ENCODE results near the gene CCM2L.

- TF ChIP-seq CTCF (IDR thresholded peaks at IDR 0.05) (no peak), EZH2 (IDR thresholded peaks at IDR 0.05) (no peak), EZH2phosphoT487 (IDR thresholded peaks at IDR 0.05) (no peak)
These were observed 6.9 kb upstream of the CCM2L start for GRCh38 chr20:32003325-32003724.
